SU-DHL-6 (cell line): Measurements from ENCODE around the gene KRT4.
"Not testable (repeated sequence)": the region's sequence is repeated elsewhere in the genome, so short reads cannot be mapped to it uniquely, and the experiment has no call there.

Experiments used
- H2AFZ ChIP-seq: fragments of 200-600 bp; sonication (generic); 2 replicates; pipeline ENCODE4 v1.6.1; 2014; ENCODE audit warnings: low read depth, mild to moderate bottlenecking, moderate library complexity, mixed read lengths, antibody characterized with exemption, low read length; ENCODE audit not compliant: severe bottlenecking
- H3F3A ChIP-seq: fragments of 200-600 bp; shearing (Covaris generic); 2 replicates; pipeline ENCODE4 v1.6.0; 2016; ENCODE audit warnings: antibody characterized with exemption, mild to moderate bottlenecking; ENCODE audit not compliant: insufficient read depth
- H3K27ac ChIP-seq: fragments of 200-600 bp; sonication (generic); 2 replicates; pipeline ENCODE4 v1.5.1; 2016; ENCODE audit warnings: low read depth, mild to moderate bottlenecking, low read length, moderate library complexity, mixed read lengths
- H3K27me3 ChIP-seq: fragments of 200-600 bp; sonication (generic), shearing (Covaris generic); 2 replicates; pipeline ENCODE4 v1.6.0; 2014; ENCODE audit warnings: mild to moderate bottlenecking, low read length
- H3K36me3 ChIP-seq: fragments of 200-600 bp; sonication (generic); 2 replicates; pipeline ENCODE4 v1.6.1; 2014; ENCODE audit warnings: mild to moderate bottlenecking, low read length, mixed read lengths
- H3K4me2 ChIP-seq: fragments of 300-600, 200-600 bp; shearing (Covaris generic), sonication (generic); 2 replicates; pipeline ENCODE4 v1.6.0; 2014; ENCODE audit warnings: low read length, low read depth, mild to moderate bottlenecking; ENCODE audit not compliant: poor library complexity, severe bottlenecking
- H3K4me3 ChIP-seq: fragments of 200-600 bp; sonication (generic); 2 replicates; pipeline ENCODE4 v1.5.1; 2014; ENCODE audit warnings: antibody characterized with exemption, low read length, mild to moderate bottlenecking, mixed read lengths; ENCODE audit not compliant: insufficient read depth, poor library complexity, severe bottlenecking
- H3K79me2 ChIP-seq: fragments of 200-600 bp; sonication (generic); 2 replicates; pipeline ENCODE4 v1.6.1; 2014; ENCODE audit warnings: mild to moderate bottlenecking, low read length, moderate library complexity; ENCODE audit not compliant: insufficient read depth
- H3K9ac ChIP-seq: fragments of 200-600 bp; sonication (generic); 2 replicates; pipeline ENCODE4 v1.7.0; 2014; ENCODE audit warnings: mild to moderate bottlenecking, low read length
- H3K9me2 ChIP-seq: fragments of 200-600 bp; sonication (generic); replicated peaks from 2 replicates; pipeline ENCODE4 v1.6.1; 2014; ENCODE audit warnings: low read length; ENCODE audit not compliant: insufficient read depth
- H3K9me3 ChIP-seq: fragments of 200-600 bp; sonication (generic); 2 replicates; pipeline ENCODE4 v1.6.1; 2014; ENCODE audit warnings: low read length, mixed read lengths; ENCODE audit not compliant: insufficient read depth
- H4K20me1 ChIP-seq: fragments of 200-600 bp; sonication (generic); 2 replicates; pipeline ENCODE4 v1.6.1; 2014; ENCODE audit warnings: low read depth, mild to moderate bottlenecking, antibody characterized with exemption, low read length, moderate library complexity, mixed read lengths
- CTCF ChIP-seq: fragments of 200-600 bp; sonication (generic); IDR thresholded peaks from one replicate; pipeline ENCODE4 v1.5.1; 2017; ENCODE audit warnings: antibody characterized with exemption, mild to moderate bottlenecking, low read length, moderate library complexity; ENCODE audit not compliant: insufficient read depth, poor library complexity, severe bottlenecking
- EZH2phosphoT487 ChIP-seq: fragments of 200-600 bp; sonication (generic), shearing (Covaris generic); conservative IDR thresholded peaks from 2 replicates; pipeline ENCODE4 v1.6.1; 2018; ENCODE audit warnings: mild to moderate bottlenecking, antibody characterized with exemption, low read length, moderate library complexity, mixed read lengths

KRT4 gene

GRCh38 chr12:52795694-52796428, 18.1 kb downstream of the KRT4 start, which contains the start of gene KRT3:
TSS of gene KRT3 (minus strand) at chr12:52796117. CDS start at chr12:52796042, 75 bp downstream.
- H4K20me1 ChIP-seq = no peaks in the 10 kb centered on the region
- no peaks in the 10 kb centered on the region for H3K36me3 ChIP-seq
- H3K79me2 ChIP-seq = no peaks in the 10 kb centered on the region
- H3K9ac ChIP-seq = no peak within 1 kb of the TSS
- H3F3A ChIP-seq = no peaks in the 10 kb centered on the region
- TF ChIP-seq EZH2phosphoT487 (no peak), CTCF (no peak)
- H3K4me2 ChIP-seq = no peak within 1 kb of the TSS
- no peaks in the 10 kb centered on the region for H3K9me3 ChIP-seq
- H3K27ac ChIP-seq = no peak within 1 kb of the TSS
- no peak within 1 kb of the TSS for H3K4me3 ChIP-seq
- H3K9me2 ChIP-seq = no peaks in the 10 kb centered on the region
- peaks cover 3% of the 10 kb centered on the region; the same call in 1 of the 2 replicates for H3K27me3 ChIP-seq
- H2AFZ ChIP-seq = no peak within 1 kb of the TSS

- not testable (repeated sequence) for H3K27me3 ChIP-seq, H3K36me3 ChIP-seq, H3K4me3 ChIP-seq, H3K9me3 ChIP-seq, H3F3A ChIP-seq, H3K9me2 ChIP-seq, H3K4me2 ChIP-seq, H2AFZ ChIP-seq, H3K27ac ChIP-seq, H3K9ac ChIP-seq, H3K79me2 ChIP-seq, H4K20me1 ChIP-seq
These were observed 18.6 kb downstream of the KRT4 start for GRCh38 chr12:52795332-52795674.

- Histone ChIP-seq H3K4me2 (no peak overlapping the region), H3K36me3 (no peaks in the 10 kb centered on the region), H3K4me3 (no peak overlapping the region), H3K9me3 (no peaks in the 10 kb centered on the region), H3K79me2 (no peaks in the 10 kb centered on the region), H3F3A (no peaks in the 10 kb centered on the region), H2AFZ (no peak overlapping the region), H3K27me3 (peaks cover 3% of the 10 kb centered on the region; the same call in 1 of the 2 replicates), H4K20me1 (no peaks in the 10 kb centered on the region), H3K9me2 (no peaks in the 10 kb centered on the region), H3K27ac (no peak overlapping the region), H3K9ac (no peak overlapping the region)
- TF ChIP-seq CTCF (no peak), EZH2phosphoT487 (no peak)
These were observed 19.2 kb downstream of the KRT4 start for GRCh38 chr12:52794479-52795331.
